Progenitor cell of endocrine pancreas (in vitro differentiated cells): Measurements from ENCODE around the gene APC2. TPM values are rescaled to one million over a fixed set of nuclear protein-coding genes. Genes with fewer than 3 reads are reported as not detected.

Experiments used
- DNase-seq: peaks from one replicate; pipeline ENCODE4 v3.0.0; 2021; ENCODE audit warnings: low spot score; ENCODE audit not compliant: unreplicated experiment
- H3K27ac Mint-ChIP-seq: 2 replicates; pipeline ENCODE4 v1.8.0; 2021; ENCODE audit warnings: mild to moderate bottlenecking, moderate library complexity, mixed read lengths
- H3K27me3 Mint-ChIP-seq: 2 replicates; pipeline ENCODE4 v1.8.0; 2021; ENCODE audit warnings: mixed read lengths
- H3K36me3 Mint-ChIP-seq: 2 replicates; pipeline ENCODE4 v1.8.0; 2022; ENCODE audit warnings: mixed read lengths; ENCODE audit not compliant: insufficient read depth
- H3K4me1 Mint-ChIP-seq: 2 replicates; pipeline ENCODE4 v1.8.0; 2021; ENCODE audit warnings: low read depth, mixed read lengths
- H3K4me3 Mint-ChIP-seq: 2 replicates; pipeline ENCODE4 v1.8.0; 2021; ENCODE audit warnings: low read depth, mild to moderate bottlenecking, moderate library complexity, mixed read lengths
- H3K9me3 Mint-ChIP-seq: 2 replicates; pipeline ENCODE4 v1.8.0; 2021; ENCODE audit warnings: low read depth, mixed read lengths
- CTCF ChIP-seq: fragments of 200-600 bp; sonication (generic); IDR thresholded peaks from one replicate; pipeline ENCODE4 v1.5.0; 2021; ENCODE audit warnings: antibody characterized with exemption, mild to moderate bottlenecking; ENCODE audit not compliant: unreplicated experiment
- total RNA-seq: library from RNA; stranded (reverse); gene quantifications from 2 replicates; pipeline ENCODE4 v1.2.1, GENCODE V29; 2021

APC2 gene
- total RNA-seq, 1 donor from 2014 or later: 5.8 TPM

- peaks cover 2% of the 10 kb centered on the region for H3K4me1 Mint-ChIP-seq
- no peaks in the 10 kb centered on the region for H3K36me3 Mint-ChIP-seq
- no peak overlapping the region for H3K27ac Mint-ChIP-seq
- H3K27me3 Mint-ChIP-seq: peaks cover 25% of the 10 kb centered on the region
- no peak overlapping the region for H3K4me3 Mint-ChIP-seq
- no peak for TF ChIP-seq CTCF
- no peak for DNase-seq
- no peaks in the 10 kb centered on the region for H3K9me3 Mint-ChIP-seq
Measured at GRCh38 chr19:1469255-1470054, 19.5 kb downstream of the APC2 start.

GRCh38 chr19:1470055-1470304, 20.1 kb downstream of the APC2 start:
- H3K27ac Mint-ChIP-seq: peak overlapping the region; percentile 49
- no peaks in the 10 kb centered on the region for H3K36me3 Mint-ChIP-seq
- no peak for DNase-seq
- H3K9me3 Mint-ChIP-seq: no peaks in the 10 kb centered on the region
- peaks cover 2% of the 10 kb centered on the region for H3K4me1 Mint-ChIP-seq
- peak overlapping the region; percentile 11 for H3K4me3 Mint-ChIP-seq
- no peak for TF ChIP-seq CTCF
- H3K27me3 Mint-ChIP-seq: peaks cover 25% of the 10 kb centered on the region

- Mint-ChIP-seq H3K36me3 (no peaks in the 10 kb centered on the region), H3K27ac (no peak overlapping the region), H3K4me3 (peak overlapping the region; percentile 11), H3K27me3 (peaks cover 25% of the 10 kb centered on the region), H3K4me1 (peaks cover 2% of the 10 kb centered on the region), H3K9me3 (no peaks in the 10 kb centered on the region)
- TF ChIP-seq CTCF: no peak
- no peak for DNase-seq
Measured at GRCh38 chr19:1470305-1471009, 20.5 kb downstream of the APC2 start.

- no peak for TF ChIP-seq CTCF
- Mint-ChIP-seq H3K4me1 (peaks cover 2% of the 10 kb centered on the region), H3K27ac (no peak overlapping the region), H3K4me3 (no peak overlapping the region), H3K27me3 (peaks cover 25% of the 10 kb centered on the region), H3K9me3 (no peaks in the 10 kb centered on the region), H3K36me3 (no peaks in the 10 kb centered on the region)
- no peak for DNase-seq
Measured at GRCh38 chr19:1471010-1471514, 21.1 kb downstream of the APC2 start.

- Mint-ChIP-seq H3K4me3 (no peak overlapping the region), H3K27me3 (peaks cover 24% of the 10 kb centered on the region)
- peak; percentile 20 for TF ChIP-seq CTCF
Measured at GRCh38 chr19:1471515-1472160, 21.7 kb downstream of the APC2 start.

More at GRCh38 chr19:1471515-1472160, 21.7 kb downstream of the APC2 start:
- Mint-ChIP-seq H3K9me3 (no peaks in the 10 kb centered on the region), H3K4me1 (peaks cover 2% of the 10 kb centered on the region), H3K36me3 (no peaks in the 10 kb centered on the region), H3K27ac (no peak overlapping the region)
- DNase-seq: no peak
